T-cell (primary cell): ENCODE data around the gene TCP10L. TPM values are rescaled to one million over a fixed set of nuclear protein-coding genes. Genes with fewer than 3 reads are reported as not detected.
A peak's percentile ranks its signal among the peaks of the same experiment; 100 is the strongest.
"Not testable (repeated sequence)": the region's sequence is repeated elsewhere in the genome, so short reads cannot be mapped to it uniquely, and the experiment has no call there.

Experiments used
- ATAC-seq, 4 experiments: fragments of 200-7000 bp in 3 of 4; fragments of 150-1000 bp in 1 of 4; cut with Tn5 transposase; replicated peaks in 1 of 4; 1 replicate in 3 of 4; 2 replicates in 1 of 4; pipeline ENCODE4 v1.10.0; 2021; ENCODE audit warnings: moderate library complexity in 3 of 4, mild to moderate bottlenecking in 2 of 4, moderate number of reproducible peaks in 1 of 4
- CTCF ChIA-PET, 2 donors: fragments of 300-600 bp; sonication (Branson Sonifier 250); formaldehyde crosslinking; loops; one replicate each; lab custom pipeline; 2022; ENCODE audit warnings: antibody characterized with exemption in 2 of 2; lab: Charles Lee
- POLR2A ChIA-PET, 2 donors: fragments of 300-600 bp; sonication (Branson Sonifier 250); formaldehyde crosslinking; loops; one replicate each; lab custom pipeline; 2022; ENCODE audit warnings: antibody characterized with exemption in 2 of 2; lab: Charles Lee
- DNase-seq, 35 experiments: peaks; one replicate each; pipeline versions ENCODE4 v3.0.0 to v3.0.0-alpha.2; 2013 to 2023
- H3K27ac ChIP-seq: one replicate; pipeline ENCODE4 v1.5.1; 2013; ENCODE audit warnings: low read length
- H3K27me3 ChIP-seq, 2 experiments: replicated peaks in 1 of 2; 1 replicate in 1 of 2; 2 replicates in 1 of 2; pipeline versions ENCODE4 v1.6.1 to v1.7.0; 2013; ENCODE audit warnings: low read length in 1 of 2, mixed read lengths in 1 of 2; ENCODE audit not compliant: control insufficient read depth in 2 of 2, insufficient read depth in 2 of 2; ENCODE audit errors: extremely low read depth in 1 of 2
- H3K36me3 ChIP-seq, 2 donors: 1 replicate in 1 of 2; 2 replicates in 1 of 2; pipeline versions ENCODE4 v1.6.1 to v1.7.0; 2013; ENCODE audit warnings: low read length in 1 of 2; ENCODE audit not compliant: control insufficient read depth in 2 of 2, insufficient read depth in 1 of 2; ENCODE audit errors: extremely low read depth in 1 of 2
- H3K4me1 ChIP-seq, 2 experiments: 1 replicate in 1 of 2; 2 replicates in 1 of 2; pipeline versions ENCODE4 v1.6.1 to v1.7.0; 2013; ENCODE audit warnings: low read length in 2 of 2, mixed read lengths in 1 of 2; ENCODE audit not compliant: insufficient read depth in 2 of 2, control insufficient read depth in 1 of 2; ENCODE audit errors: extremely low read depth in 1 of 2
- H3K4me3 ChIP-seq, 2 donors: 1 replicate in 1 of 2; 2 replicates in 1 of 2; pipeline versions ENCODE4 v1.5.1 to v1.7.0; 2013; ENCODE audit warnings: mild to moderate bottlenecking in 2 of 2, low read length in 1 of 2, moderate library complexity in 1 of 2; ENCODE audit not compliant: control insufficient read depth in 1 of 2; ENCODE audit errors: extremely low read depth in 1 of 2
- H3K9me3 ChIP-seq: 2 replicates; pipeline ENCODE4 v1.7.0; 2013
- H3K27ac Mint-ChIP-seq, 2 donors: one replicate each; pipeline ENCODE4 v1.8.0; 2020 to 2021; ENCODE audit warnings: mild to moderate bottlenecking in 2 of 2, mixed read lengths in 2 of 2
- H3K27me3 Mint-ChIP-seq, 2 donors: one replicate each; pipeline ENCODE4 v1.8.0; 2021 to 2022; ENCODE audit warnings: mixed read lengths in 2 of 2
- H3K36me3 Mint-ChIP-seq: one replicate; pipeline ENCODE4 v1.8.0; 2021; ENCODE audit warnings: mixed read lengths
- H3K4me1 Mint-ChIP-seq, 3 donors: one replicate each; pipeline ENCODE4 v1.8.0; 2020 to 2022; ENCODE audit warnings: mixed read lengths in 3 of 3, mild to moderate bottlenecking in 1 of 3
- H3K4me3 Mint-ChIP-seq, 3 donors: one replicate each; pipeline ENCODE4 v1.8.0; 2020 to 2022; ENCODE audit warnings: mild to moderate bottlenecking in 3 of 3, mixed read lengths in 3 of 3, moderate library complexity in 3 of 3
- H3K9me3 Mint-ChIP-seq, 3 donors: one replicate each; pipeline ENCODE4 v1.8.0; 2020 to 2022; ENCODE audit warnings: mixed read lengths in 3 of 3
- WGBS: methylation state at CpG from one replicate; pipeline ENCODE4 v1.1.5; 2013; ENCODE audit warnings: missing lambda C conversion rate; ENCODE audit not compliant: insufficient coverage; 5-methylcytosine and 5-hydroxymethylcytosine counted together
- total RNA-seq, 35 experiments: library from RNA in 6 of 35; stranded (reverse) in 6 of 35; fragments of 120-200 nt in 1 of 35; gene quantifications; one replicate each; pipeline versions ENCODE4 v1.2.1 to v1.2.4 and lab custom pipeline; 2013 to 2026

Gene TCP10L
- total RNA-seq, 5 donors from 2014 or later (not counting 1 experiment from before 2014, with no cell fraction given): 0.19 to 0.73 (median 0.39) TPM; not detected in 1

DNA sequence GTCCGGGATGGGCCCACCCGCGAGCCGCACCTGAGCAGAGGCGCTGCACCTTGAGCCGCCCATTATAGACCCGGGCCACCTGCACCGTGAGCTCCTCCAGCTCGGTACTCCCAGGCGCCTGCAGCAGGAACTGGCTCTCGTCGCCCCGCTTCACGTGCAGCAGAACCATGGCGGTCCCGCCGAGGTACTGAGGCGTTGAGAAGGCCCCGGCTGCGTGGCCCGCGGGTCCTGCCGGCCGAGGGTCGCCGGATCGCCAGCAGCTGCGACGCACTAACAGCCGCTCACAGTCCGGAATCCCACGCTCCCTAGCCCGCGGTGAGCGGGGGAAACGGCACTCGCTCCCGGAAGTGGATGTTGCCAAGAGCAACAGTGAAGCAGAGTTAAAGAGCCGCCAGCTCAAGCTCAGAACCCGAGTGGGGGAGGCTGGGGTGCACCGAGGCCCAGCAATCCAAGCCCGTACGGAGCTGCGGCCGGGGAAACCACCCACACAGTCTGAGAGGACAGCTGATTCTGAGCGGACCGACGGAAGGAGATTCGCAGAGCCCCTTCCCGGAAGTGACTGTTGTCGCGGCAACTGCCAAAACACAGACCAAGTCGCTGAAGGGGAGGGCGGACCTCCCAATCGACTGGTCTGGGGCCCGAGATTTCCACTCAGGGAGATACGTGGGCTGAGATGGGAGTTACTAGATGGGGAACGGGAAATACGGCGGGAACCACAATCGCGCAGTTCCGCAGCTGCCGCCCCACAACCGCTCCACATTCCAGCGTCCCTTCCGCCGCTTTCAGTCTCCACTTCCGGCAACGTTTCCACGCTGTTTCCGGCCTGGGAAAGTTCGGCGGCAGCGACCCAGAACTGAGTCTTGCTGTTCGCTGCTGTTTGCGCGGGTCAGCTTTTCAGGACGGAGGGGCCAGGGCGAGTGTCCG is 27.0 kb upstream of the TCP10L start, which contains the start of gene CFAP298:
TSS of gene CFAP298 (minus strand) at position 303 of the 924 bp plus-strand sequence. CDS start at position 169, 134 bp downstream.
- Histone ChIP-seq H3K27me3 (no peaks in the 10 kb centered on the region), H3K27ac (peak within 1 kb of the TSS; percentile 81), H3K36me3 (peaks cover 4 to 19% of the 10 kb centered on the region in 2 donors), H3K4me3 (peak within 1 kb of the TSS; percentile 96 to 99), H3K9me3 (no peaks in the 10 kb centered on the region), H3K4me1 (peaks cover 11 to 27% of the 10 kb centered on the region in 2 experiments)
- ChIA-PET POLR2A (interaction anchor here (0.6 to 1.0 kb wide), 4 partner anchors 11 to 217 kb away, joined by 3 to 4 read pairs (median 3); no protein-coding TSS in a partner anchor), CTCF (interaction anchor here in 1 of 2 donors (0.6 to 2.1 kb wide), 5 partner anchors 11 to 218 kb away, joined by 3 to 9 read pairs (median 4); partner anchors contain the start of gene PAXBP1)
- peaks cover 0 to 24% (median 20%) of the 10 kb centered on the region in 3 donors for H3K4me1 Mint-ChIP-seq
- peak within 1 kb of the TSS; percentile 91 to 99 (median 97) for H3K4me3 Mint-ChIP-seq
- DNase-seq (peak; percentile 77 to 95 (median 89)), ATAC-seq (peak; percentile 80 to 92 (median 86))
- H3K27ac Mint-ChIP-seq: peak within 1 kb of the TSS; percentile 90 to 95
- WGBS: under 1% methylated on average over 72 of the region's 81 CpGs
- H3K27me3 Mint-ChIP-seq: no peaks in the 10 kb centered on the region
- no peaks in the 10 kb centered on the region for H3K9me3 Mint-ChIP-seq
- H3K36me3 Mint-ChIP-seq: peaks cover 14% of the 10 kb centered on the region

DNA sequence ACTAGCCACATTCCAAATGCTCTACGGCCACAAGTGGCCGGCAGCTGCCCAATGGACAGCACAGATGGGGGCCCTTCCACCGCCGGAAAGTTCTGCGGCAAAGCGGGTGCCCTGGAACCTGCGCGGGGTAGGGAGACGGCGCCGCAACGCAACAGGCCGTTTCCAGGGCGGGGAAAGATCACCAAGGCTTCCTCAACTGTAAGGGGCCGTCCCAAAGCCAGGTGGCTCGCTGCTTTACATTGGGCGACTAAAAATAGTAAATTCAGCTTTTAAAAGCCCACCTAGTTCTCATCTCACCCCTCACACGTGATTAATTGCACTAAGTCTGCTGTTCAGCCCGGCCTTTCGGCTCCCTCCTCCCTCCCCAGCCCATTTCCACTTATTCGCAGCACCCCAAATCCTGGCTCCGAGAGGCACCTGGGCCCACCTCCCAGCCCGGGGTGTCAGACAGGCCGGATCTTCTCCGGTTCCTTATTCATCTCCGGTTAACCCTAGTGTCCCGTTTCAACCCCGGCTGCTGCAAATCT is 26.2 kb upstream of the TCP10L start:
- H3K36me3 Mint-ChIP-seq: peaks cover 19% of the 10 kb centered on the region
- CTCF ChIA-PET: interaction anchor here in 1 of 2 donors (0.7 to 2.1 kb wide), 3 partner anchors 10 to 218 kb away, joined by 4 to 9 read pairs (median 4); no protein-coding TSS in a partner anchor
- peak overlapping the region; percentile 81 for H3K27ac ChIP-seq

DNA sequence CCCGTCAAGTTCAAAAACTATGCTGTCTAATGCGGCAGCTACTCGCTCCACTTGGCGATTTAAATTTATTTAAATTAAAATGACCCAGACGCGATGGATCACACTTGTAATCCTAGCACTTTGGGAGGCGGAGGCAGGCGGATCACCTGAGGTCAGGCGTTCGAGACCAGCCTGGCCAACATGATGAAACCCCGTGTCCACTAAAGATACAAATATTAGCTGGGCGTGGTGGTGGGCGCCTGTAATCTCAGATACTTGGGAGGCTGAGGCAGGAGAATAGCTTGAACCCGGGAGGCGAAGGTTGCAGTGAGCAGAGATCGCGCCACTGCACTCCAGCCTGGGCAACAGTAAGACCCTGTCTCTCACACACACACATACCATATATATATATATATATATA is 25.6 kb upstream of the TCP10L start:
- H3K27ac Mint-ChIP-seq: not testable (repeated sequence)

More for the DNA sequence above, 26.2 kb upstream of the TCP10L start:
- peaks cover 11 to 27% of the 10 kb centered on the region in 2 experiments for H3K4me1 ChIP-seq
- H3K27me3 ChIP-seq: no peaks in the 10 kb centered on the region
- 1% methylated on average over 28 of the region's 28 CpGs for WGBS
- ATAC-seq (peak in 2 of 4 experiments; percentile 1 to 2), DNase-seq (peak in 22 of 35 experiments; percentile 2 to 52 (median 10))
- peak overlapping the region; percentile 91 to 99 (median 97) for H3K4me3 Mint-ChIP-seq
- POLR2A ChIA-PET: interaction anchor here (0.5 to 1.0 kb wide), 3 partner anchors 10 to 217 kb away, joined by 3 to 4 read pairs (median 3); no protein-coding TSS in a partner anchor
- no peaks in the 10 kb centered on the region for H3K27me3 Mint-ChIP-seq
- no peaks in the 10 kb centered on the region for H3K9me3 Mint-ChIP-seq
- H3K36me3 ChIP-seq: peaks cover 4 to 25% of the 10 kb centered on the region in 2 donors
- peak overlapping the region; percentile 90 to 95 for H3K27ac Mint-ChIP-seq
- H3K4me1 Mint-ChIP-seq: peaks cover 0 to 24% (median 20%) of the 10 kb centered on the region in 3 donors
- no peaks in the 10 kb centered on the region for H3K9me3 ChIP-seq
- H3K4me3 ChIP-seq: peak overlapping the region; percentile 96 to 99

DNA sequence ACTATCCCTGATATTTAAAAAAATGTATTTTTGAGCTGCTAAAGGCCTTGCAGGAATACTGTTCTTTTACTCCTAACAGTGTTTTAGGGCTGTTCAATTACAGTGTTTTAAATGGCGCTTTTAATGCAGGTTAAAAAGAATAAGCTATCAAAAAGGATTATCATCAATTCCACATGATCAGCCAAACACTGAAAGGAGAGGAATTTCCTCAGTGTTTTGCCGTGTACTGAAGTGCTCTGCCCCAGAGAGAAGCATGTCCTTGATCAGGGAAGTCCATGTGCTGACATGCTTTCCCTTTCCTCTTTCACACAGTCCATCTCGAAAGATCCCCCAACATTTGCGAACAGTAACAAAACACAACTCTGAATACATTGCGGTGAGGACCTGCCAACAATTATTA is 23.5 kb upstream of the TCP10L start:
- Histone ChIP-seq H3K27ac (no peak overlapping the region), H3K9me3 (no peaks in the 10 kb centered on the region), H3K27me3 (no peaks in the 10 kb centered on the region), H3K4me1 (peaks cover 11 to 27% of the 10 kb centered on the region in 2 experiments), H3K36me3 (peaks cover 7 to 51% of the 10 kb centered on the region in 2 donors), H3K4me3 (no peak overlapping the region)
- ChIA-PET CTCF (interaction anchor here (0.7 to 1.6 kb wide), 4 partner anchors 8 to 836 kb away, joined by 3 to 4 read pairs (median 4); no protein-coding TSS in a partner anchor), POLR2A (interaction anchor here in 1 of 2 donors (0.6 to 0.7 kb wide), 3 partner anchors 86 to 776 kb away, joined by 3 to 8 read pairs (median 3); no protein-coding TSS in a partner anchor)
- peak overlapping the region in 1 of 2 donors; percentile 1 for H3K27ac Mint-ChIP-seq
- no peaks in the 10 kb centered on the region for H3K9me3 Mint-ChIP-seq
- ATAC-seq (no peak), DNase-seq (no peak)
- H3K27me3 Mint-ChIP-seq: no peaks in the 10 kb centered on the region
- 94% methylated on average over 3 of the region's 5 CpGs for WGBS
- H3K4me3 Mint-ChIP-seq: no peak overlapping the region
- H3K36me3 Mint-ChIP-seq: peaks cover 43% of the 10 kb centered on the region
- peaks cover 6 to 24% (median 20%) of the 10 kb centered on the region in 3 donors for H3K4me1 Mint-ChIP-seq

More for the DNA sequence above, 25.6 kb upstream of the TCP10L start:
- ATAC-seq, H3K4me3 ChIP-seq, H3K27me3 Mint-ChIP-seq, CTCF ChIA-PET, H3K27me3 ChIP-seq, H3K9me3 Mint-ChIP-seq, DNase-seq, H3K27ac ChIP-seq, H3K9me3 ChIP-seq: not testable (repeated sequence)
- Mint-ChIP-seq H3K4me1 (peaks cover under 1 to 24% (median 20%) of the 10 kb centered on the region in 3 donors), H3K36me3 (peaks cover 25% of the 10 kb centered on the region), H3K4me3 (peak overlapping the region; percentile 28 to 99 (median 31))
- POLR2A ChIA-PET: interaction anchor here in 1 of 2 donors (0.5 kb wide), 1 partner anchor 43 kb away, joined by 3 read pairs; no protein-coding TSS in a partner anchor
- peaks cover 11 to 27% of the 10 kb centered on the region in 2 experiments for H3K4me1 ChIP-seq
- H3K36me3 ChIP-seq: peaks cover 4 to 31% of the 10 kb centered on the region in 2 donors
- 89% methylated on average over 9 of the region's 17 CpGs for WGBS

DNA sequence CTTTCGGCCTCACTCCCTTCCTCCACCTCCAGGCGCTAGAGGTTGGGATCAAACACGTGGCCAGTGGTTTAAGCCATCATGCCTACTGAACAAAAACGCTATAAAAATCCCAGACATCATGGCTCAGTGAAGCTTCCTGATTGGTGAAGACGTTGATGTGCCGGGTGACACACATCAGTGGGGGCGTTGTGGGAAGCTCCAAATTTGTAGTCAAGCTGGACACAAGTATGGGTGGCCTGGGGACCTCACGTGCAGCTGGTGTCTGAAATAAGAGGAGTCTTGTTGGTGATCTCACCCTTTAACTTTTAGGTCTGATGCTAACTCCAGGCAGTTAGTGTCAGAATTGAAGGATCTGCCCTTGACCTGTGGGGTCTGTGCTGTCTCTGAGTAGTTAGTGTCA is 20.1 kb upstream of the TCP10L start:
- CTCF ChIA-PET: interaction anchor here in 1 of 2 donors (0.6 kb wide), 1 partner anchor 200 kb away, joined by 4 read pairs; no protein-coding TSS in a partner anchor
- no peaks in the 10 kb centered on the region for H3K27me3 Mint-ChIP-seq
- H3K4me3 ChIP-seq: no peak overlapping the region
- H3K27me3 ChIP-seq: no peaks in the 10 kb centered on the region
- H3K4me1 Mint-ChIP-seq: peaks cover 6 to 13% (median 11%) of the 10 kb centered on the region in 3 donors
- POLR2A ChIA-PET: no interaction called here
- DNase-seq (no peak), ATAC-seq (no peak)
- no peaks in the 10 kb centered on the region for H3K9me3 Mint-ChIP-seq
- peaks cover 1 to 8% of the 10 kb centered on the region in 2 experiments for H3K4me1 ChIP-seq
- WGBS: 100% methylated on average over 7 of the region's 8 CpGs
- H3K36me3 ChIP-seq: peaks cover 9 to 76% of the 10 kb centered on the region in 2 donors
- no peak overlapping the region for H3K27ac Mint-ChIP-seq
- H3K36me3 Mint-ChIP-seq: peaks cover 62% of the 10 kb centered on the region
- no peak overlapping the region for H3K27ac ChIP-seq
- H3K4me3 Mint-ChIP-seq: no peak overlapping the region
- no peaks in the 10 kb centered on the region for H3K9me3 ChIP-seq
